ENCODE measurements around the gene TBCD.
"Not testable (repeated sequence)": the region's sequence is repeated elsewhere in the genome, so short reads cannot be mapped to it uniquely, and the experiment has no call there.

Gene TBCD

DNA sequence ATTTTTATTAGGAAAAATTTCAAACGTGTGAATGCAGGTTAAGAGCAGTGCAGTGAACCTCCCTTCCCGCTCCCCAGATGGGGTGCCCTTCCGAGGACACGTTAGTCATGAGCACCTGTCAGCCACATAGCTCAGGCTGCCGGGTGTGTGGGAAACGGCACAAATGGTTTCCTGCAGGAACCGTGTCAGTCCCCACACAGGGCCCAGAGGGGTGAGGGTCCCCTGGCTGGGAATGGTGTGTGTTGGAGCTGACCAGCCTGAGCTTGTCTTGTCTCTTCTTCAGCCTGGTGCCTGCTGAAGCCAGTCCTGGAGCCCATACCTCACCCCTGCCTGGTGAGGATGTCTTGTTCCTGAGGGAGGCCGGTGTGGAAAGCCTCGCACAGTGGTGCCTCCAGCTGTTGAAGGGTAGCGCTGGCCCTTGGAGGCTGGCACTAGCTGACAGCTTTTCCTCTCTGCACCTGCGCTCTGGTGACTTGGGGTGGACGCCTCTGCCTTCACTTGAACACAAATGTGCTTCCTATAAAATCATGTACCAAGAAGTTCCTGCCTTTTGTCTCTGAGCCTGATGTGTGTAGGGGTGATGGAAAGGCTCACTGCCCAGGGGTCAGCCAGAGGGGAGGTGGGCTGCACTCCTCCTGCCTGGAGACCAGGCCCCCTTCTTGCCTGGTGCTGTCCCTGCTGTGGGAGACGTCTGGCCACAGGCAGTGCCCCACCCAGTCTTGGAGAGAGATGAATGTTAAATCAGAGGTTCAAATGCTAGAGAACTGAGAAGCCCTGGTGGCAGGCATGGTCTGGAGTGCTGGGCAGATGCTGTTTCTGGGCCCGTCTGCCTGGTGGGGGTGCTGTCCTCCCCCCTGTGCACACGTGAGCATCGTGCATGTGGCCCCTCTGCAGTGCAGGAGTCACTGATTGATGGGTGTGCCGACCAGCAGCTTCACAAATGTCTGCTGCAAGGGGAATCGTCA lies 190.6 kb downstream of the TBCD start:
- DNase-seq: no peak

DNA sequence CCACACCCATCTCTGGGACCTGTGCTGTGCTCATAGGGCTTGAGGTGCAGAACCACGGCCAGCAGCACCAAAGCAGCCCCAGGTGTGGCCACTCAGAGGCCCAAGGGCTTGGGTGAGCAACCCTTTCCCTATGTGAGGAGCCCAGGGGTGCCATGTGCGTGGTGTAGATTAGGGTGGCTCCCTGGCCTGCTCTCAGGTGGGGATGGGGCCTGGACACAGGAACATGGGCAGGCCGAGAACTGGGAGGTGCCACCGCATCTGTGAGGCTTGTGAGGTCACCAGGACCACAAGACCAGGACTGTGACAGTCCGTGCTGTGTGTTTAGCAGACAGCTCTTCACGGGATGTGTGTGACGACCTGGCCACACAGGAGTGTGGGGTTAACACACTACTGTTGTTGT lies 191.5 kb downstream of the TBCD start:
- no peak for DNase-seq

DNA sequence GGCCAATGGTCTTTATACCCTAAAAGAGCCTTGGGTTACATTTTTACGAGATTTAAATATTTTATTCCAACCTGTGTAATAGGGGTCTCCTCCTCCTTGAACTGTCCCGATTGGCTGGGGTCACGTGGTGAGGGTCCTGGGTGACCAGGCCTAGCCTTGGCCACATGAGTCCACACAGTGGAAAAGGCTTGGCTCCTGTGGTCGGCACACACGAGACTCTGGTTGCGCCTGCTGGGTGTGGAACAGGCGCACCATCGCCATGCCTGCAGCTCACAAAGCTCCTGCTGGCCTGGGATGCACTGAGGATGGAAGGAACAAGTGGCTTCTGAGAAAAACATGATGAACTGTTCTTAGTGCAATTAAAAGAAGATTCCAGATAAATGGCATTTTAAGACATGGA lies 191.9 kb downstream of the TBCD start:
- DNase-seq: no peak

DNA sequence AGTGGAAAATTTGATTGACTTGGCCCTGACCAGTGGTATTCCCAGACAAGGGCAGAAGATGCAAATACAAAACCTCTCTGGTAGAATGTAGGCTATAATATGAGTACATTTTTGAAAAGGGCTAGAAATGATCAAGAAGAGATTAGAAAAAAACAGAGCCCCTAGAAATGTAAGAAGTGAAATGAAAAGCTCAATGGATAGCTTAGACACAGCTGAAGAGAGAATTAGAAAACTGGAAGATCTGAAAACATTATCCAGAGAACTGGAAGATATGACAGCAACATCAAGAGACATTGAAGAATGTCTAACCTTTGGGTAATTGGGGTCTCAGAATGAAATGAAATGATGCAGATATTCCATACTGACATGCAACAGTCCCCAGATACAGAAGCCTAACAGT lies 193.1 kb downstream of the TBCD start:
- no peak for DNase-seq

DNA sequence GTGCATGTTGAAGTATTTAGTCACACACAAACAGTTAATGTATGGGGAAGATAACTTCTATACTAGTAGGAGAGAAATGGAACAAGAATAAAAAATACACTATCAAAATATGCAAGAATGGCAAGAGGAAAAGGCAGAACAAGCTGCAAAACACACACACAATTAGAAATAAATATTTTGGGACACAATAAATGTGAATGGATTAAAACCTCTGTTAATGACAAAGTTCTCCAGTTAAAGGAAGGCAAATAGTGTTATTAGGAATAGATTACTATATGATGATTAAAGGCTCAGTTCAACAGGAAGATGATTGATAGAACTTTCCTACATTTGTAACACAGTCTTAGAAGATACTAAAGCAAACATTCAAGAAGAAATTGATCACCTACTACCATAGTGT lies 194.2 kb downstream of the TBCD start:
- DNase-seq: no peak

DNA sequence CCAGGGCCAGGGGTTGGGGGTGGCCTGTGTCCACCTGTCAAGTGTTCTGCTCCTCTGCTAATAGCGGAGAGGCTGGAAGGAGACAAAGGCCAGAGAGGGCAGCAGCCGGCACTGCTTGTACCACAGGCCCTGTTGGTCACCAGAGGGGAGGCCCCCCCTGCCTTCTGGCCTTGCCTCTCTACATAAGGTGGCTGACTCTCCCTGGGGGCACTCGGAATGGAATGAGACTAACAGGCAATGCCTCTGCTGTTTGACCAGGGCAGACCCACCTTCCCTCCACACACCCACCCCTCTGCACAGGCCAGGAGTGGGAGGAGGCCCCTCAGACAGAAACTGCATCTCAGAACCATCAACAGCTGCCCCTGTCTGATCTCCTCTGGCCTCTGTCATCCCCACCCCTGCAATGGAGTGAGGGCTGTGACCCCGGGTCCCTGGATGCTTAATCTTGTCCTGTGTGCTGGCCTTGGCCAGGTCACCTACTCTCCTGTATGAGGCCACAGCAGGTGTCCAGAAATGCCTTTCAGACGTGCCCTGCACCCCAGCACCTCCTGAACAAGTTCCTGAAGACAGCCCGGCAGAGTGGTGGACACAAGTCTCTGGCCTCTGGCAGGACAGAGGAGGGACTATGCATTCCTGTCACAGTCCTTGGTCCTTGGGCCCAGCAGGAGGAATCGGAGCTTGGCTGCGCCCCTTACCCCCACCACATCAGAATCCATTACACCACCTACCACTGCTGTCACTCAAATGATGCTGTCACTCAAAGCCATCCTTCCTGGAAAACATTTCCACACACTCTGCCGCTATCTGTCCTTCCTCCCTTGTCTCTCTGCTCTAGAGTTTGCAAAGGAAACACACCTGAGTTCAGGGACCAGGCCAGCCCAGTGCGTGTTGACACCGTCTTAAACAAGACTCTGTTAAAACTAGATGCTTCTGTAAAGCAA lies 195.5 kb downstream of the TBCD start:
- DNase-seq: no peak

DNA sequence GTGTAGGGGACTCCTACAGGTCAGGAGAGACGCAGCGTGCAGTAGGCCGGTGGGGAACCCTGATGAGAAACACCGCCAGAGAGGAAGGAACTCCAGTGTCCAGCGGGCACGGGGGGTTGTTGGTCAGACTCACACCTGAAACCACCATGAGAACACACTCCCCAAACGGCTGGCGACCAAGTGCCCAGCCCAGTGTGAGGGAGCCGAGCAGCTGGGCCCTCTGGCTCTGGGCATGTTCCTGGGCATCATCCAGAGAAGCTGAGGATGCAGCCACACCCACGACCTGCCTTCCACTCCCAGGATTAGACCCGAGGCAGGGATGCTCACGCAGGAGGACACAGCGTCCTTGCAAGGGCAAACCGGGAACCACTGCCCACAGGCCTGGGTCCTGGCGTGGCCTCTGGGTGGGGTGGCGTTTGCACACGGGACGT lies 196.2 kb downstream of the TBCD start:
- no peak for DNase-seq

DNA sequence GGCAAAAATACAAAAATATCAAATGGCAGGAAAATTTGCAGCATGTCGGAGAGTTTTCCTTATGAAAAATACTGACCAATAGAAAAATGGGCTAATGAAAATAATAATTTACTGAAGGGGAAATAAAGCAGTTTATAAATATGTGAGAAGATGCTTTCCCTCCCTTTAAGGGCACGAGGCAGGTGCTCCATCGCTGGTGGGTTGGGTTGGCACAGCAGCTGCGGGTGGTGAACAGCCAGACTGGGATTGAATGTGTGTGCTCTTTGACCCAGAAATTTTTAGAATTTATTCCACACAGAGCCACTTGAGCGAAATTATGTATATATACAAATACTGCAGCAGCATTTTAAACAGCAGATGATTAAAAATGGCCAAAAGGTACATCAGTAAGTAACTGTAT lies 197.1 kb downstream of the TBCD start:
- DNase-seq: no peak

DNA sequence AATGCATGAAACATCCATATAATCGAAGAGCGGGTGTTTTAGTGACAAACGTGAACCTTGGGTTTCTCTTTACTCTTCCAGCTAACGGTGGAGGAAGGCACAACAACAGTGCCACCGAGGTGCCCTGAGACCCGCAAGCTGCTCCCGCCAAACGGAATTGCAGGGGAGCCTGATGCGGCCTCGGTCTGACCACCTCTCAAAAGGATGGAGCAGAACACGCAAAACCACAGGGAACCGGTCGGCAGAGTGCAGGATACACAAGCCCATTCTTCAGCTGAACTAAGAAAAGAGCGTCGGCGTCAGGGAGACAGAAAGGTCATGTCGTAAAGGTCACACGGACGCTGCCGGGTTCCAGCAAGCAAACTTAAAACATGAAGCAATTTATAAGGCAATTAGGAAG lies 197.5 kb downstream of the TBCD start:
- no peak for DNase-seq

DNA sequence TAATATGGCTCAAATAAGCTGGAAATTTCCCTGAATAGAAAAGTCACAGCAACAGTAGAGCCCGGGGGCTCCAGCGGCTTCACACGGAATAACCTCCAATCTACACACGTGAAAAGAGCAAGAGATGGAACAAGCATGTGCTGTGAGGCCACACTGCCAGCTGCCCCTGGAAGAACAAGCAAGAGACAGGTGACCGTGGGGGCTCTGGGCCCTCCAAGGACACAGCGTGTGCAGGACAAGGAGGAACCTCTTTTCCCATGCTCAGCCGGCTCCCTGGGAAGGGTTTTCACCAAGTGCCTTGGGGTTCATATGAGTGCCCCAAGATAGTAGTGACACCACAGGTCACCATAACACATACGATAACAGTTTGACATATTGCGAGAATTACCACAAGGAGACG lies 198.1 kb downstream of the TBCD start:
- no peak for DNase-seq

DNA sequence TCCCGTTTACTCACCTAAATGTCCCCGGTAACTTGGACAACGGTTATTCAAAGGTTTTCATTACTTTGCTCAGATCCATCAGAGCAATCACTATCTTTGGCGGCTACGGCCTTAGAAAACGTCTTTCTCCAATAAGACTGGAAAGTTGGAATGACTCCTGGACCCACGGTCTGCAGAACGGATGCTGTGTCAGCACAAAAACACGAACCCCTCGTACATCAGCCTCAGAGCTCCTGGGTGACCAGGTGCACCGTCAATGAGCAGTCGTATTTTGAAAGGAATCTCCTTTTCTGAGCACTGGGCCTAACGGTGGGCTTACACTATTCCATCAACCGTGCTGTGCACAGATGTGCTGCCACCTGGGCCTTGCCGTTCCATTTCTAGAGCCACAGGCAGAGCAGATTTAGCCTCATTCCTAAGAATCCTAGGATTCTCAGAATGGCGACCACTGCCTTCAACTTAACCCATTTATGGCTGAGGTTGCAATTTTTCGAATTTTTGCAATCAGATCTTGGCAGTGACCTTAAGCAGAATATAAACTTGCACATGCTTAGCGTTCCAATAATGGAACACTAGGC lies 198.7 kb downstream of the TBCD start:
- no peak for DNase-seq

DNA sequence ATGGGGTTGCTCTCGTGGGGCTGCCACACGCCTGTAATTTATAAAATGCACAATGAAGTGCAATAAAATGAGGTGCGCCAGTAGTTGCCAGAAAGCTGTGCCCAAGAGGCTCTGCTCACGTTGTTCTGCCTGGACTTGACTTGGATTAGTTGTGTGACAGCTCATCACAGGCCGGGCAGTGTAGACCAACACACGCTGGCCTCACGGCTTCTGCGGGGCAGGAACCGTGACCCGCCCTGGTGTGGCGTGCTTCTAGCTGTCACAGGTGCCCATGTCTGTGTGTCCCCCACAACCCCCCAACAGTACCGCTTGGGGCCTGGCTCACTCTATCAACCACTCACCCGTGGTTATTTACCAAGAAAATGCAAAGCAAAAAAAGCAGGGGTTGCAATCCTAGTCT lies 200.2 kb downstream of the TBCD start:
- no peak for DNase-seq

DNA sequence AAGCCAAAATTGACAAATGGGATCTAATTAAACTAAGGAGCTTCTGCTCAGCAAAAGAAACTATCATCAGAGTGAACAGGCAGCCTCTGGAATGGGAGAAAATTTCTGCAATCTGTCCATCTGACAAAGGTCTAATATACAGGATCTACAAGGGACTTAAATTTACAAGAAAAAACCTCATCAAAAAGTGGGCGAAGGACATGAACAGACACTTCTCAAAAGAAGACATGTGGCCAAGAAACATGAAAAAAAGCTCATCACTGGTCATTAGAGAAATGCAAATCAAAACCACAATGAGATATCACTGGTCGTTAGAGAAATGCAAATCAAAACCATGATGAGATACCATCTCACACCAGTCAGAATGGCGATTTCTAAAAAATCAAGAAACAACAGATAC lies 203.2 kb downstream of the TBCD start:
- DNase-seq: not testable (repeated sequence)

DNA sequence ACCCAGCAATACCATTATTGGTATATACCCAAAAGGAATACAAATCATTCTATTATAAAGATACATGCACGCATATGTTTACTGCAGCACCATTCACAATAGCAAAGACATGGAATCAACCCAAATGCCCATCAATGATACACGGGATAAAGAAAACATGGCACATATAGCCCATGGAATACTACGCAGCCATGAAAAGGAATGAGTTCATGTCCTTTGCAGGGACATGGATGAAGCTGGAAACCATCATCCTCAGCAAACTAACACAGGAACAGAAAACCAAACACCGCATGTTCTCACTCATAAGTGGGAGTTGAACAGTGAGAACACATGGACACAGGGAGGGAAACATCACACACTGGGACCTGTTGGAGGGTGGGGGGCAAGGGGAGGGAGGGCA lies 203.8 kb downstream of the TBCD start:
- DNase-seq: not testable (repeated sequence)

DNA sequence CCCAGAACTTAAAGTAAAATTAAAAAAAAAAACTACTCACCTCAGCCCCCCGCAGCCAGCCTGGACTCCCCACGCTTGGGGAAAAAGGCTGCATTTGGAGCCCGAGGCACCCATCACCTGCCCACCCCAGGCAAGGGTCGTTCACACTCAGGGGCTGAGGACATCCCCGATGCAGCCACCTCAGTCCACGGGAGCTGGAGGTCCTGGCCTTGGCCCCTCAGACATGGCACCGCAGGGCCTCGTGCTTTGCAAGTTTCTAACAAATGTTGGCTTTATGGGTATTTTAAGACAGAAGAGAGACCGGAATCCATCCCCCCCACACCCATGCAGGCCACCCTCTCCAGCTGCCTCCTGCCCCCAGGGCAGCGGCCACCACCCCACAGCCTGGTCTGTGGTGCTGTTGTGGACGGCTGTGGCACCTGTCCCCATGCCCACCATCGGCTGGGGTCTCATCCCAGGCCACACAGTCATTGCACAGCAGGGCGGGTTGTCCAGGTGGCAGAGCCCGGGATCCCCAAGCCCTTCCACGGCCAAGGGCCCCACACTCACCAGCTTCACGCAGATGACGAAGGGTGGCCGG lies 204.4 kb downstream of the TBCD start:
- no peak for DNase-seq

DNA sequence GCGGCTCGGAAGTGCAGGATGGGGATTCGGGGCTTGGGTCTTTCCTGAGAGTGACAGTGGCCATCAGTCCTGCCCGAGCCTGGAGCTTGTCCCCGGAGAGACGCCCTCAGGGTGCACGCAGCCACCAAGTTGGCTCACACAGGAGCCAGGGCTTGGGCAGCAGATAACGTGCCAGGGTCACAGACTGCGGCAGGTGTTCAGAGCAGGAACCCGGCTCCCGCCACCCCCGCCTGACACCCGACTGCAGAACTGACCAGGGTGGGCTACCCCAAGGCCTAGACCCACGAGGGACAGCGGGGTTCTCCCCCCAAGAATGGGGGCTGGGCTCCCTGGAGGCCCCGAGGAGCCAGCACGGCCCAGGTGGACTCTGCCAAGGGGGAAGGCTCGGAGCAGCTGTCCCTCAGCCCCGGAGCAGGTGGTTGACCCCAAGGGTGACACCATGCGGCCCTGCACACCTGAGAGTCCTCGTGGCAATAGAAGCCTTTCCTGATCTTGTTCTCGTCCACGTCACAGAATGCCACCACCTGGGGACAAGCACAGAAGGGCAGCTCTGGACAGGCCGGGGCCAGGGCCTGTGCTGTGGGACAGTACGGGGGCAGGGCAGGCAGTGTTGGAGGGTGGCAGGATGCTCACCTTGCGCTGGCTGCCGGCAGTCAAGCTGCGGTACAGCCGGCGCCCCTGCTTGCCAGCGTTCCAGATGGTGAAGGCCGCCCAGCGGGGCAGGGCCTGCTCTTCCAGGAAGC lies 205.0 kb downstream of the TBCD start:
- DNase-seq: no peak

DNA sequence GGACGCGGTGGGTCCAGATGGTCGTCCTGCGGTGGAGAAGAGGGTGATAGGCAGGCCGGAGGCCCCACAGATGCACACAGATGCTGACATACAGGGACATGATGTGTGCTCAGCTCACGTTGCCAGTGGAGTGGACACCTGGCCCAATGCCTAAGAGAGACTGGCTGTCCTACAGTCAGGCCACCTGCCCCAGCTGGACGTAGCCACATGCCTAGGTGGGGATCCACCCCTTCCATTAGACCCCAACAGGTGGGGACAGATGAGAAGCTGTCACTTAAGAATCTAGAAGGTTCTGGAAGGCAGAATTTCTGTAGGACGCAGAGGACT lies 205.6 kb downstream of the TBCD start:
- DNase-seq: no peak

DNA sequence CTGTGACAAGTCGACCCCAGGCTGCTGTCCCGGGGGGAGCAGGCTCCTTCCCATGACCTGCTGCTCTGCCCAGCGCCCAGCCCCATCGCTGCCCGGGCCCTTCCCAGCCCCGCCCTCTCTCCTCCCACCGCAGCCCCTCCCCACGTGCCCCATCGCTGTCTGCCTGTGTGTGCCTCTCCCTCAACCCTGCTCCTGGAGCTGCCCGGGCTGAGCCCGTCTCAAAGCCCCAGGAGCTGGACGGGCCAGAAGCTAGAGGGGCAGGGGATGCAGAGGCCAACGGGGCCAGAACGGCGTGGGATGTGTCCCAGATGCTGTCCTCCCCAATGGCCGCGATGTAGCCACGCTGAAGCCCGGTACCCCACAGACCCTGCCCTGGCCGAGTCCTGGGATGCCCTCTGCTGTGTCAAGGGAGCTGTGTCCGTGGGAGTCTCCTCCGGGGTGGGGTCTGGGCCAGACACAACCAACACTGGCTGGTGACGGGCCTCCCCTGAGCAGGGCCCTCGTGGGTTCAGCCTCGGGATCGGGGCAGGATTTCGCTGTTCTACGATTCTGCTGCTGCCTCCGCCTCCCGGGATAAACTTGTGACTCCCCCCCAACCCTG lies 206.2 kb downstream of the TBCD start:
- no peak for DNase-seq

DNA sequence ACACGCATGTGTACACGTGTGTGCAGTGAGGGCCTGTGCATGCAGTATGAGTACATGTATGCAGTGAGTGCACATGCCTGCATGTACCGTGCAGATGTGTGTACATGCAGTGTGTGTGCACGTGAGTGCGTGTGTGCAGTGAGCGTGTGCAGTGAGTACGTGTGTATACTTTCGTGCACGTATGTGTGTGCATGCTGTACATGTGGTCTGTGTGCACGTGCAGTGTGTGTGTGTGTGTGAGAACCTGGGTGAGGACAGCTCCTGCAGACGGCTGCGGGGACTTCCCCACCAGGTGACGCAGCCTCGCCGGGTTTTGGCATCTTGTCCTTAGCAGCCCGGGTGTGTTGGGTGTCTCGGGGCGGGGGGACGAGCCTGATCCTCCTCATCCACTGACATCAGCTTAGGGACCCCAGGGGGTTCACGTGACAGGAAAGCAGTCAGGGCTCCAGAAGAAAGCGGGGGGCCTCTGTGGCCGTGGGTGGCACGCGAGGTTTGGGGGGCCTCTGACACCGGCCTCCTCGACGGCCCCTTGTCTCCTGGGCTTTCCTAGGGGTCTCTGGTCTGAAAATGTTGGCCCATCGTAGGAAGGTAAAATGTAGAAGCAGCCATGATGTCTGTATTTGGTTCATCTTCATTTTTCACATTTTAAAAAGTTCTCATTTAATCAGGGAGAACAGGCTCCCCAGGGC lies 207.5 kb downstream of the TBCD start:
- DNase-seq: no peak

DNA sequence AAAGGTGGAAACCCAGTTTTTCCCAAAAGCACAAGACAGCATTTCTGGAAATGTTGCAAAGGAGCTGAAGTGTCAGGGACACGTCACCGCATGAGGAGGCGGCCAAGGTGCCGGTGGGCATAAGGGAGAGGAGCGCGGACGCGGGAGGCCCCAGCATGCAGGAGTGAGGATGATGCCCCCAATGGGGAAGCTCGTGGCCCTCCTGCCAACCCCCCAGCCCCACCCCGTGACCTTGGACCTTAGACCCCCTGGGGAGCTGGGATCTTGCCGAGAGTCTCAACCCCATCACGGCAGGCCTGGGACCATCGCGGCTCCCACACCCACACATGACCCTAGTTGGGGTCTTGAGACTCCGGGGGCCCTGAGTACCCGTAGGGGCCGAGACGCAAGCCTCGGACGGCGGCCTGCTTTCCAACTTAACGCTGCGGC lies 208.1 kb downstream of the TBCD start:
- DNase-seq: no peak
